PFSK-1 (cell line): ENCODE measurements around the gene MCAT.

ENCODE experiments used
- POLR2AphosphoS5 ChIP-seq: IDR thresholded peaks from 2 replicates; pipeline ENCODE4 v1.6.1; 2012; ENCODE audit warnings: low read depth, mild to moderate bottlenecking, control low read depth, low read length, moderate library complexity
- TAF1 ChIP-seq: IDR thresholded peaks from 2 replicates; pipeline ENCODE4 v1.6.1; 2012; ENCODE audit warnings: low read length, control low read depth, borderline replicate concordance; ENCODE audit not compliant: insufficient read depth

GRCh38 chr22:43127166-43127908 is 15.9 kb downstream of the MCAT start:
- TF ChIP-seq POLR2AphosphoS5 (no peak), TAF1 (no peak)
